Measurements from ENCODE around the gene TEP1. TPM values are rescaled to one million over a fixed set of nuclear protein-coding genes. Genes with fewer than 3 reads are reported as not detected.
A peak's percentile ranks its signal among the peaks of the same experiment; 100 is the strongest.

TEP1 gene
- total and polyA plus RNA-seq, 2 of the 13 experiments (the other 11 are each of a cell fraction or from before 2014, with no cell fraction given): 11.0 to 12.8 TPM

DNA sequence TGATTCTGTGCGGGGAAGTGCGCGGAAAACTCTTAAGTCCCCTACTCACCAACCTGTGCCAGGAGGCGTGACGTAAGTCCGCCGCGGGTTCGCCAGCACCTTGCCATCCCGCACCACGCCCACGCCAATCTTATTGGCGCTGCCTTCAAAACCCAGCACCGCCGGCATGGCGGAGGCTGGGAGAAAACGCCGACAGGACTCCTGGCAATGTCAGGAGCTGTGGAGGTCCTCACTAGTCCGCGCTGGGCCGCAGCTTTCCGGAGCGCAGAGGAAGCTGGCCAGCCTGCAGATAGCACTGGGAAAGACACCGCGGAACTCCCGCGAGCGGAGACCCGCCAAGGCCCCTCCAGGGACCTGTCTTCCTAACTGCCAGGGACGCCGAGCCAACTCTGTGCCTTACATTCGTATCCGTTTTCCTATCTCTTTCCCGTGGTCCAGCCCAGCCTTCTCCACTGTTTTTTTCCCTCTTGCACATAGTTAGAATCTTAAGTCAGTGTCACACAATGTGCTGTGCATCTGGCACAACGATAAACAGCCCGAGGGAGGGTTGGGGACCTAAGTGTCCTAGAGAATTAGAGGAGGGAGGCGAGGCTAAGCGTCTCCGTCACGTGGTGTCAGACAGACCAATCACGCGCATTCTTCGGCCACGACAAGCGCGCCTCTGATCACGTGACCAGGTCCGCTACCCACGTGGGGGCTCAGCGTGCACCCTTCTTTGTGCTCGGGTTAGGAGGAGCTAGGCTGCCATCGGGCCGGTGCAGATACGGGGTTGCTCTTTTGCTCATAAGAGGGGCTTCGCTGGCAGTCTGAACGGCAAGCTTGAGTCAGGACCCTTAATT, 41.4 kb upstream of the TEP1 start, which contains the start of the genes APEX1 and OSGEP (continued):
- TF ChIP-seq HBP1 (CRISPR knock-in tag; IDR thresholded peaks at IDR 0.05; ENCODE audit: low read depth): peak; percentile 94
- TF ChIP-seq SRF (IDR thresholded peaks at IDR 0.05; ENCODE audit: low read depth, low read length): no peak
- TF ChIP-seq, protein P1, sequence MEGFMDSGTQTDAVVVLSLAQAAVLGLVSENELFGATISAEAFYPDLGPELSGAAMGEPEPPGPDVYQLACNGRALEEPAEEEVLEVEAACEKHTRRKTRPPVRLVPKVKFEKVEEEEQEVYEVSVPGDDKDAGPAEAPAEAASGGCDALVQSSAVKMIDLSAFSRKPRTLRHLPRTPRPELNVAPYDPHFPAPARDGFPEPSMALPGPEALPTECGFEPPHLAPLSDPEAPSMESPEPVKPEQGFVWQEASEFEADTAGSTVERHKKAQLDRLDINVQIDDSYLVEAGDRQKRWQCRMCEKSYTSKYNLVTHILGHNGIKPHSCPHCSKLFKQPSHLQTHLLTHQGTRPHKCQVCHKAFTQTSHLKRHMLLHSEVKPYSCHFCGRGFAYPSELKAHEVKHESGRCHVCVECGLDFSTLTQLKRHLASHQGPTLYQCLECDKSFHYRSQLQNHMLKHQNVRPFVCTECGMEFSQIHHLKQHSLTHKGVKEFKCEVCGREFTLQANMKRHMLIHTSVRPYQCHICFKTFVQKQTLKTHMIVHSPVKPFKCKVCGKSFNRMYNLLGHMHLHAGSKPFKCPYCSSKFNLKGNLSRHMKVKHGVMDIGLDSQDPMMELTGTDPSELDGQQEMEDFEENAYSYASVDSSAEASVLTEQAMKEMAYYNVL (CRISPR knock-in tag; IDR thresholded peaks at IDR 0.05; ENCODE audit: borderline replicate concordance): peak; percentile 45; the same call in 1 of the 2 replicates
- TF ChIP-seq RFX5 (IDR thresholded peaks at IDR 0.05; ENCODE audit: low read depth, low read length): no peak; the same call in none of the 2 replicates
- no peak for TF ChIP-seq MTF1 (CRISPR knock-in tag; IDR thresholded peaks at IDR 0.05)
- no peak; the same call in 1 of the 2 replicates for TF ChIP-seq ELF4 (CRISPR knock-in tag; IDR thresholded peaks at IDR 0.05; ENCODE audit: borderline replicate concordance)
- peak; percentile 56; the same call in 1 of the 2 replicates for TF ChIP-seq TFAP4 (IDR thresholded peaks at IDR 0.05; ENCODE audit: borderline replicate concordance, low read depth)
- TF ChIP-seq KDM3A (CRISPR knock-in tag; IDR thresholded peaks at IDR 0.05; ENCODE audit: low read depth): peak; percentile 75
- peak; percentile 59; the same call in 1 of the 2 replicates for TF ChIP-seq MEF2D (CRISPR knock-in tag; IDR thresholded peaks at IDR 0.05)
- peak; percentile 95; the same call in 1 of the 2 replicates for TF ChIP-seq TRIM22 (IDR thresholded peaks at IDR 0.05)
- no peak for TF ChIP-seq GABPA (IDR thresholded peaks at IDR 0.05; ENCODE audit: low read depth, low read length)
- TF ChIP-seq GABPA (CRISPR knock-in tag; IDR thresholded peaks at IDR 0.05; ENCODE audit: low read depth): no peak; the same call in none of the 2 replicates
- TF ChIP-seq ZNF382 (CRISPR knock-in tag; IDR thresholded peaks at IDR 0.05; ENCODE audit: borderline replicate concordance): no peak
- TF ChIP-seq ZNF792 (CRISPR knock-in tag; IDR thresholded peaks at IDR 0.05): peak; percentile 78
- no peak for TF ChIP-seq ZFAT (CRISPR knock-in tag; conservative IDR thresholded peaks at IDR 0.05)
- TF ChIP-seq, protein P2, sequence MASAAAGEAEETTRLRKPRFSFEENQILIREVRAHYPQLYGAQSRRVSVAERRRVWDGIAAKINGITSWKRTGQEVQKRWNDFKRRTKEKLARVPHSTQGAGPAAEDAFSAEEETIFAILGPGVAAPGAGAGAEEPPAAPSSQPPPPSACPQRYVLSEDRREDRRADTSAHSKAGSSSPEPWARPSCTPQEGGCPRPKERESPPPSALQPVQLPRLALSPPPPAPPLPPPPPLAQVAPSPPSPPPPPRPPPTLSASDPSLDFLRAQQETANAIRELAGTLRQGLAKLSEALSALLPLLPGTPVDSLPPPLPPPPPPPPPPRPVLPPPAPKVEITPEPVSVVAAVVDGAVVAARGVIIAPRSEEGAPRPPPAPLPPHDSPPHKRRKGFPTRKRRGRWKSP (CRISPR knock-in tag; IDR thresholded peaks at IDR 0.05): peak; percentile 27; the same call in 1 of the 2 replicates
